ENCODE data around the gene COL4A6.

GRCh38 chrX:108121291-108121690 is 316.9 kb downstream of the COL4A6 start:
- TF ChIP-seq POLR2A (IDR thresholded peaks at IDR 0.05; ENCODE audit: low read depth, low read length) (no peak), CTCF (conservative IDR thresholded peaks at IDR 0.05; ENCODE audit: low read depth, low read length) (no peak), FOS (IDR thresholded peaks at IDR 0.05; ENCODE audit: low read depth, low read length) (no peak), NFE2L2 (IDR thresholded peaks at IDR 0.05; ENCODE audit: low read depth, low read length) (no peak), RCOR1 (IDR thresholded peaks at IDR 0.05; ENCODE audit: insufficient replicate concordance, low read length) (no peak), CEBPB (IDR thresholded peaks at IDR 0.05; ENCODE audit: low read depth, low read length) (no peak), CHD1 (IDR thresholded peaks at IDR 0.05; ENCODE audit: low read depth, low read length) (no peak), USF2 (IDR thresholded peaks at IDR 0.05; ENCODE audit: low read depth, low read length) (no peak), RFX5 (IDR thresholded peaks at IDR 0.05; ENCODE audit: low read depth, low read length) (no peak), SMC3 (IDR thresholded peaks at IDR 0.05; ENCODE audit: low read depth, low read length) (no peak), ELK1 (IDR thresholded peaks at IDR 0.05; ENCODE audit: borderline replicate concordance, low read depth, low read length) (no peak), MXI1 (IDR thresholded peaks at IDR 0.05; ENCODE audit: borderline replicate concordance, low read depth, low read length) (no peak)
